Subcutaneous abdominal adipose tissue (tissue), 5 donors: ENCODE measurements around the gene CATSPERD.
A peak's percentile ranks its signal among the peaks of the same experiment; 100 is the strongest.
"Not testable (repeated sequence)": the region's sequence is repeated elsewhere in the genome, so short reads cannot be mapped to it uniquely, and the experiment has no call there.

Experiments used
- H3K27ac ChIP-seq: one replicate; pipeline ENCODE4 v1.7.0; 2013; ENCODE audit warnings: low read depth, mild to moderate bottlenecking, inconsistent platforms, low read length, moderate library complexity
- H3K27me3 ChIP-seq, 5 donors: one replicate each; pipeline ENCODE4 v1.7.0; 2013; ENCODE audit warnings: low read length in 5 of 5, inconsistent platforms in 1 of 5; ENCODE audit not compliant: control insufficient read depth in 5 of 5, insufficient read depth in 4 of 5
- H3K36me3 ChIP-seq, 5 donors: one replicate each; pipeline ENCODE4 v1.7.0; 2013; ENCODE audit warnings: low read length in 5 of 5; ENCODE audit not compliant: control insufficient read depth in 5 of 5, insufficient read depth in 5 of 5
- H3K4me1 ChIP-seq, 5 donors: one replicate each; pipeline ENCODE4 v1.7.0; 2013; ENCODE audit warnings: low read length in 5 of 5, mild to moderate bottlenecking in 3 of 5, moderate library complexity in 1 of 5; ENCODE audit not compliant: control insufficient read depth in 5 of 5, insufficient read depth in 5 of 5
- H3K4me3 ChIP-seq, 5 donors: one replicate each; pipeline ENCODE4 v1.7.0; 2013; ENCODE audit warnings: low read length in 5 of 5, low read depth in 1 of 5
- H3K9ac ChIP-seq, 5 donors: one replicate each; pipeline ENCODE4 v1.7.0; 2013; ENCODE audit warnings: low read length in 5 of 5, mild to moderate bottlenecking in 4 of 5, moderate library complexity in 3 of 5
- H3K9me3 ChIP-seq, 5 donors: one replicate each; pipeline ENCODE4 v1.7.0; 2013; ENCODE audit warnings: low read length in 5 of 5; ENCODE audit not compliant: control insufficient read depth in 5 of 5
- donor health status: healthy.
- donor health status: healthy.
- donor health status: healthy.
- donor health status: healthy.
- donor health status: healthy.

The CATSPERD gene

GRCh38 chr19:5711713-5712161 lies 8.7 kb upstream of the CATSPERD start:
- Histone ChIP-seq H3K9me3 (no peaks in the 10 kb centered on the region), H3K4me3 (no peak overlapping the region), H3K9ac (no peak overlapping the region), H3K27me3 (no peaks in the 10 kb centered on the region), H3K27ac (no peak overlapping the region), H3K36me3 (peaks cover 0 to 67% (median 53%) of the 10 kb centered on the region in 5 donors), H3K4me1 (no peaks in the 10 kb centered on the region)

- H3K36me3 ChIP-seq = peaks cover 0 to 59% (median 45%) of the 10 kb centered on the region in 5 donors
These were observed 7.2 kb upstream of the CATSPERD start for GRCh38 chr19:5713228-5713627.

GRCh38 chr19:5714816-5715215 lies 5.6 kb upstream of the CATSPERD start:
- Histone ChIP-seq H3K4me3 (no peak overlapping the region), H3K4me1 (peaks cover 4 to 22% (median 20%) of the 10 kb centered on the region in 5 donors), H3K27ac (no peak overlapping the region), H3K9ac (no peak overlapping the region), H3K27me3 (no peaks in the 10 kb centered on the region), H3K9me3 (no peaks in the 10 kb centered on the region), H3K36me3 (peaks cover 0 to 48% (median 42%) of the 10 kb centered on the region in 5 donors)

More at GRCh38 chr19:5713228-5713627, 7.2 kb upstream of the CATSPERD start:
- H3K4me3 ChIP-seq = no peak overlapping the region
- H3K27me3 ChIP-seq = no peaks in the 10 kb centered on the region
- no peak overlapping the region for H3K9ac ChIP-seq
- H3K9me3 ChIP-seq = no peaks in the 10 kb centered on the region
- H3K4me1 ChIP-seq = peaks cover 0 to 8% (median 4%) of the 10 kb centered on the region in 5 donors
- H3K27ac ChIP-seq = no peak overlapping the region

GRCh38 chr19:5717215-5717935 lies 3.1 kb upstream of the CATSPERD start:
- H3K36me3 ChIP-seq = peaks cover 0 to 25% (median 21%) of the 10 kb centered on the region in 5 donors
- H3K27ac ChIP-seq = no peak overlapping the region
- no peak overlapping the region for H3K9ac ChIP-seq
- no peaks in the 10 kb centered on the region for H3K27me3 ChIP-seq
- no peak overlapping the region for H3K4me3 ChIP-seq
- H3K4me1 ChIP-seq = peaks cover 4 to 26% (median 24%) of the 10 kb centered on the region in 5 donors
- H3K9me3 ChIP-seq = no peaks in the 10 kb centered on the region

- H3K4me1 ChIP-seq = peaks cover 4 to 26% (median 24%) of the 10 kb centered on the region in 5 donors
- no peaks in the 10 kb centered on the region for H3K27me3 ChIP-seq
- peak overlapping the region in 2 of 5 donors; percentile 75 to 94 for H3K9ac ChIP-seq
- H3K4me3 ChIP-seq = peak overlapping the region in 1 of 5 donors; percentile 92
- H3K9me3 ChIP-seq = no peaks in the 10 kb centered on the region
- peaks cover 0 to 18% (median 14%) of the 10 kb centered on the region in 5 donors for H3K36me3 ChIP-seq
- H3K27ac ChIP-seq = peak overlapping the region; percentile 92
These were observed 2.3 kb upstream of the CATSPERD start for GRCh38 chr19:5718037-5718578.

GRCh38 chr19:5718579-5719273 lies 1.7 kb upstream of the CATSPERD start:
- H3K27me3 ChIP-seq = no peaks in the 10 kb centered on the region

GRCh38 chr19:5719274-5719960 lies 1.0 kb upstream of the CATSPERD start:
- H3K4me3 ChIP-seq = peak overlapping the region; percentile 88 to 96 (median 92)
- peaks cover 0 to 7% (median 5%) of the 10 kb centered on the region in 5 donors for H3K36me3 ChIP-seq
- no peaks in the 10 kb centered on the region for H3K27me3 ChIP-seq
- no peaks in the 10 kb centered on the region for H3K9me3 ChIP-seq
- H3K4me1 ChIP-seq = peaks cover 4 to 26% (median 24%) of the 10 kb centered on the region in 5 donors
- peak overlapping the region; percentile 92 for H3K27ac ChIP-seq
- peak overlapping the region; percentile 75 to 95 (median 93) for H3K9ac ChIP-seq

More at GRCh38 chr19:5718579-5719273, 1.7 kb upstream of the CATSPERD start:
- Histone ChIP-seq H3K9ac (peak overlapping the region; percentile 75 to 95 (median 93)), H3K27ac (peak overlapping the region; percentile 92), H3K36me3 (peaks cover 0 to 12% (median 8%) of the 10 kb centered on the region in 5 donors), H3K9me3 (no peaks in the 10 kb centered on the region), H3K4me1 (peaks cover 4 to 26% (median 24%) of the 10 kb centered on the region in 5 donors), H3K4me3 (peak overlapping the region; percentile 88 to 96 (median 92))

- Histone ChIP-seq H3K27me3 (peaks cover 0 to 5% (median 0%) of the 10 kb centered on the region in 5 donors), H3K27ac (no peak overlapping the region), H3K4me1 (no peaks in the 10 kb centered on the region), H3K9me3 (peaks cover 0 to 8% (median 2%) of the 10 kb centered on the region in 5 donors), H3K36me3 (no peaks in the 10 kb centered on the region), H3K9ac (no peak overlapping the region), H3K4me3 (no peak overlapping the region)
These were observed 7.1 kb downstream of the CATSPERD start for GRCh38 chr19:5727453-5728050.

- not testable (repeated sequence) for H3K36me3 ChIP-seq, H3K27ac ChIP-seq, H3K4me1 ChIP-seq, H3K4me3 ChIP-seq, H3K9ac ChIP-seq, H3K9me3 ChIP-seq, H3K27me3 ChIP-seq
These were observed 12.7 kb downstream of the CATSPERD start for GRCh38 chr19:5733172-5733571.
